HG02973 (cell line): ENCODE measurements around the gene RNF111.
A peak's percentile ranks its signal among the peaks of the same experiment; 100 is the strongest.
"Not testable (repeated sequence)": the region's sequence is repeated elsewhere in the genome, so short reads cannot be mapped to it uniquely, and the experiment has no call there.

ENCODE experiments used
- ATAC-seq: cut with Tn5 transposase; IDR thresholded peaks from one replicate; pipeline ENCODE4 v1.9.1; 2021; ENCODE audit warnings: moderate library complexity; ENCODE audit not compliant: unreplicated experiment

RNF111 gene

DNA sequence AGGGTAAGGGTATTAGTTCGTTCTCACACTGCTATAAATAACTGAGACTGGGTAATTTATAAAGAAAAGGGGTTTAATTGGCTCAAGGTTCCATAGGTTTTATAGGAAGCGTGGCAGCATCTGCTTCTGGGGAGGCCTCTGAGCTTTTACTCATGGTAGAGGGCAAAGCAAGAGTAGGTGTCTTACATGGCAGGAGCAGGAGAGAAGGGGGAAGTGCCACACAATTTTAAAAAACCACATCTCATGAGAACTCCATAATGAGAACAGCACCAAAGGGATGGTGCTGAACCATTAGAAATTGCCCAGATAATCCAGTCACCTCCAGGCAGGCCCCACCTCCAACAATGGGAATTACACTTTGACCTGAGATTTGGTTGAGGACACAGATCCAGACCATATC, 12.2 kb downstream of the RNF111 start:
- no peak for ATAC-seq

DNA sequence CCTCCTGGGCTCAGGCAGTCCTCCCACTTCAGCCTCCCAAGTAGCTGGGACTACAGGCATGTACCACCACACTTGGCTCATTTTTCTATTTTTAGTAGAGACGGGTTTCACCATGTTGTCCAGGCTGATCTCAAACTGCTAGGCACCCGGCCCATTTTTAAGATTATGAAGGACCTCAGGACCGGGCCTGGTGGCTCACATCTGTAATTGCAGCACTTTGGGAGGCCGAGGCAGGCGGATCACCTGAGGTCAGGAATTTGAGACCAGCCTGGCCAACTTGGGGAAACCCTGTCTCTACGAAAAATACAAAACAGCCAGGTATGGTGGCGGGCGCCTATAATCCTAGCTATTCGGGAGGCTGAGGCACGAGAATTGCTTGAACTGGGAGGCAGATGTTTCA, 12.8 kb downstream of the RNF111 start:
- not testable (repeated sequence) for ATAC-seq

DNA sequence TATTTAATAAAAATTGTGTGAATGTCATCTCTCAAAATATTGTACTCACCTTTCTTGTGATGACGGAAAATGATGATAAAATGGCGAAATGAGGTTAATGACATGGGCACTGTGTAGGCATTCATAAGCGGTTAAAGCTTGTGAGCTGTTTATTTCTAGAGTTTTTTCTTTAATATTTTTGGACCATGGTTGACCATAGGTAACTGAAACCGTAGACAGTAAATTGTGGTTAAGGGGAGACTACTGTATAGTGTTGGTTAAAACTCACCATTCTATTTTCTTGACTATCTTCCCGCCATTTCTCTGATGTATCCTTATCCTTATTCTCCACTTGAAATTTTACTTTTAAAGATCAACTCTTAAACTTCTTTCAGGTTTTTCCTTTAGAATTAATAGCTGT, 14.5 kb downstream of the RNF111 start:
- ATAC-seq: no peak

DNA sequence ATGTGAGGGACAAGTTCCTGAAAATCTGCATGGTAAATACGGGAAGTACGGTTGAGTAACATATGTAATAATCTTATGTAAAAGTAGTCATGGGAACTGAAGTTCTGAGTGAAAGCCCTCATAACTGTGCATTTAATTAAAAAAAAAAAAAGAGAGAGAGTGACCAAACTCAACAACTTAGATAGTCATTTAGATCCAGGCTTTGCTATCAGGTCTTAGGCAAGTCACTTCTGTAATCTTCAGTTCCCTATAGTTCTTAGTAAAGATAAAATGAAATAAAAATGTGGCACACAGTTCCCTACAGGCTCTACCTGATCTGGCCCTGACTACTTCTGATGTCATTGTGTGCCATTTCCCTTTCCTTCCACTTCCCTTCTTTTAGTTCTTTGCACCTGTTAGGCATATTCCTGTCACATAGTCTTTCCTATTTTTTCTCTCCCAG, 15.0 kb downstream of the RNF111 start:
- peak; percentile 67 for ATAC-seq

DNA sequence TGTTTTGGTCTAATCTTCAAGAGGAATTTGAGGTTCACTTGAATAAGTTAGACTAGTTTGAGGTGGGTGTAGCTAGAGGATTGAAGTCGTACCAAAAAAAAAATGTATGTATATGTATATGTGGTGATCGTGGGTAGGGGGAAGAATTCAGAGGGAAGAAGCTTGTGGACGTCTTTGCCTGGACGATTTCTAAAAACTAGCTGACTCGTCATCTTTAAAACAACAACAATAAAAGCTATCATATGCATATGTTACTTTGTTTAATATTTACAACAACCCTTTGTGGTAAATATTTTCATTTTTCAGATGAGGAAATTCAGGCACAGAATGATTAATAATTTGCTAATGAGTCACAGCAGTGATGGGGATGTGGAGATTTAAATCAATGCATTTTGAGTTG, 18.1 kb downstream of the RNF111 start:
- ATAC-seq: no peak

DNA sequence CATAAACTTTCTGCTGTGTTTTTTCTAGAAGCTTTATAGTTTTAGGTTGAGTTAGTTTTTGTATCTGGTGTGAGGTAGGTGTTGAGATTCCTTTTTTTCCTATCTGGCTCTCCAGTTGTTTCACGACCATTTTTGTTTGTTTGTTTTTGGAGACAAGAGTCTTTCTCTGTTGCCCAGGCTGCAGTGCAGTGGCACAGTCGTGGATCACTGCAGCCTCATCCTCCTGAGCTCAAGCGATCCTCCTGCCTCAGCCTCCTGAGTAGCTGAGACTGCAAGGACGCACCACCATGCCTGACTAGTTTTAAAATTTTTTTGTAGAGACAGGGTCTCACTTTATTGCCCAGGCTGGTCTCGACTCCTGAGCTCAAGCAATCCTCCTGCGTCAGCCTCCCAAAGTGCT, 20.6 kb downstream of the RNF111 start:
- no peak for ATAC-seq

DNA sequence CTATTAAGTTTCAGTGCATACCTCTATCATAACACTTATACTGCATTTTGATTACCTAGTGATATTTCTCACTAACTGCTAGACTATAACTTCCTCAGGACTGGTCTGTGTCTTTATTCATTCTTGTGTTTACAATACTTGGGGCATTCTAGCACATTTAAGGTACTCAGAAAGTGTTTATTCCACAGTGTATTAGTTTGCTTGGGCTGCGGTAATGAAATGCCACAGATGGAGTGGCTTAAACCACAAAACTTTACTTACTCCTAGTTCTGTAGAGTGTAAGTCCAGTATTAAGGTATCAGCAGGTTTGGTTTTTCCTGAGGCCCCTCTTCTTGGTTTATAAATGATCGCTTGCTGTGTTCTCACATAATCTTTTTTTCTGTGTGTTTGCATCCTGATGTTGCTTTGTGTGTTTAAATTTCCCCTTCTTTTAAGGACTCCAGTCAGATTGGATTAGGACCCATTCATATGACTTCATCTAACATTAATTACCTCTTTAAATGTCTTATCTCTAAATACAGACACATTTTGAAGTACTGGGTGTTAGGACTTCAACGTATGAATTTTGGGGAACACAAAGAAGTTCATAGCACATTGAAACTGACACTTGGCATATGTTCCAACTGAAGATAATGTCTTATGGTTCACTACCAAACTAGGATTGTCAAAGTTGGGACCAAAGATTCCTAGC, 23.9 kb downstream of the RNF111 start:
- ATAC-seq: no peak

DNA sequence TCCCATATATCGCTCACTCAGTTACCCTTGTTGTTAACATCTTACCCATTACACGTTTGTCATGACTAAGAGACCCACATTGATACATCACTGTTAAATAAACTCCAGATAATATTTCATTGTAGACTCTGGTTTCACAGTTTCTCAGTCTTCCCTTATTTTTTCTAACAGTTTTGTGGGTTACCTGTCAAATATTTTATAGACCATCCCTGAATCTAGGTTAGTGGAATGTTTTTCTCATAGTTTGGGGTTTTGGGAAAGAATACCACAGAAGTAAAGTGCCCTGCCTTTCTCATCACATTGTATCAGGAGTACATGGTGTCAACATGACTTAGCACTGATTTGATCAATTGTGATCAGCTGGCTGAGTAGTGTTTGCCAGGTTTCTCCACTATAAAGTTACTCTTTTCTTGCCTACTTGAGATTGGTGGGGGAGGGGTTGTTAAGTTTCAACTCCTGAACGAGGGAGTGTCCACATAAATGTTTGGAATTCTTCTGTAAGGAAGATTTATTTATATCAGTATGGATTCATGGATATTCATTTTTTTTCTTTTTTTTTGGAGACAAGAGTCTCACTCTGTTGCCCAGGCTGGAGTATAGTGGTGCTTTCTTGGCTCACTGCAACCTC, 25.9 kb downstream of the RNF111 start:
- no peak for ATAC-seq

DNA sequence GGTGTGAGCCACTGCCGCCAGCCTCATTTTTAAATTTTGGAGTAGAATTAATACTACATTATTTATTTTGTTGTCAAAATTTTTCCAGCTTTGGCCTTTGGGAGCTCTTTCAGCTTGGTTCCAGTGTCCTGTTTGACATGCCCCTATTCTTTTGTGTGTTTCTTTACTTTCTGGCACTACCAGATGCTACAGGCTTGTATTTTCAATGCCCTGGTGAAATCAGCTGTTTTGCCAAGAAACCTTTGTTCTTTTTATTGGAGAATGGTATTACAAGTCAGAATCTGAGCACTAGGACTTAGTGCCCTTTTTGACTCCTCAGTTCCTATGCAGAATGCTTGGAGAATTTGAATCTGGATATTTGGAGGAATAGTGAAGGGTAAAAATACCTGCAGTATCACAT, 26.6 kb downstream of the RNF111 start:
- no peak for ATAC-seq

DNA sequence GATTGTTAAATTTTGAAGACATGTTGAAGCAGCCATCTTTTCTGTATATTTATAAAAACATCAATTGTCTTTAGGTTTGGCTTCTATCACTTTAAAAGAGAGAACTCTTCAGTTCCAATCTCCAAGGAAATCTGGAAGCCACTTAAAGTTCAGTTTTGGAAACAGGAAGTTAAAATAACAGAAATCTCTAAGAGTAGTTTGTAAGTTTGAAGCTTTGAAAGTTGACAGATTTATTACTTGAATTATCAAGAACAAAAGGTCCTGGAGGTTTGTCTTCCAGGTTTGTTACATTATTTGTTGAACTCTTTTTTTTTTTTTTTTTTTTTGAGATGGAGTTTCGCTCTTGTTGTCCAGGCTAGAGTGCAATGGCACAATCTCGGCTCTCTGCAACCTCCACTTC, 30.0 kb downstream of the RNF111 start:
- ATAC-seq: no peak

DNA sequence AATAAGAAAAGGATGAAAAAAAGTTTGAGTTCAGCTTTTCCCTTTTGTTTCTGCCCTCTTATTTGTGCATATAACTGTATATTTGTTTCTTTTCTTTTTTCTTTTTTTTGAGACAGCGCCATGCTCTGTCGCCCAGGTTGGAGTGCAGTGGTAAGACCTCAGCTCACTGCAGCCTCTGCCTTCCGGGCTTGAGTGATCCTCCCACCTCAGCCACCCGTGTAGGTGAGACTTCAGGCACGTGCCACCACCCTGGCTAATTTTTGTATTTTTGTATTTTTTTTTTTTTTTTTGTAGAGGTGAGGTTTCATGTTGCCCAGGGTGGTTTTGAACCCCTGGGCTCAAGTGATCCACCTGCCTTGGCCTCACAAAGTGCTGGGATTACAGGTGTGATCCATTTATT, 31.4 kb downstream of the RNF111 start:
- ATAC-seq: no peak

DNA sequence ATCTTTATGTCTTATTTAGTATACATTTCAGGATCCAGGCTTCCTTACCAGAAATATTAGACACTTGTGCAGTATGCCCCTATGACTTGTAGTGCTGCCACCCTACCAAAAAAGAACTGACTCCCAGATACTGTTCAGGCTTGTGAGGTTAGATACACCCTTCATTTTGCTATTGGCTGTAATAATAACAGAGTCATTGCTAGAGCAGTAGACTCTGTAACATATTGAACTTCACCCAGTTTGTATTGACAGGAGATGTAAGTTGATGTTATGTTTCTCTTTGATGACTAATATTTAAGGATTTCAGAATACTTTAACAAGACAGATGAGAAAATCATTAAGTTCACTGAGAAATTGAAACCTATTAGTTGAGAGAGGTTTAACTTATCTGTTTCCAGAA, 32.9 kb downstream of the RNF111 start:
- no peak for ATAC-seq

DNA sequence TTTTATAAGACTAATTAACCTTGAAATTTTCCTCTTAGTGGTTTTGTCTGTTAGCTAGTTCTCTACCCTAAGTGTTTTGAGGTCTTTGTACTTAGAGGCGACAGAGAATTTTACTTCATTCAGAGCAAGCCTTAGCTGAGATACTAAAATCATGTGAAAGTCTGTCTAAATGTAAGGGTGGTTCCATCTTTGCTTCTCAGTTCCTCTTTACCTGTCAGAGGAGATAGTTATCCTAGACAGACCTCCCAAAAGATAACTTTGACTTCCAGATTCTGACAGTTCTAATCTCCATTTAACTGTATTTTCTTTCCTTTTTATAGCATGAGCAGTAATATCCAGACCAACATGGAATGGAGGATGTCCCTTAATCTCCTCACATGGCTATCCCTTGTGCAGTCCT, 34.7 kb downstream of the RNF111 start:
- no peak for ATAC-seq

DNA sequence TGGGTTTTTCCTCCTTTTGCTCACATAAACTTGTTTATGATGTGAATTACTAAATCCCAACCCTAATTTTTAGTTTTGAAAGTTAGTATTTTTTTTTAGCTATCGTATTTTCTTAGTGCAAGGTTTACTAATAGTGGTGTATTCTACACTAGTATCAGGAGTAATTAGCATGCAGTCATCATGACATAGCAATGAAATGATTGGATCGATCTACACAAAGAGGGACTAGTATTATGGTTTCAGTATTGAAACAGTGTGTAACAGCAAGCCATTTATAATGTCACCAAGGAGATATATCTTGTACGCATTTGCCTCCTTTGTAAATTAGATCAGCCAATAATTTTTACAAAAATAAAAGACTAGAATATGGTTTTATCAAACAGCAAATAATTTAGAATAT, 38.7 kb downstream of the RNF111 start:
- ATAC-seq: no peak

DNA sequence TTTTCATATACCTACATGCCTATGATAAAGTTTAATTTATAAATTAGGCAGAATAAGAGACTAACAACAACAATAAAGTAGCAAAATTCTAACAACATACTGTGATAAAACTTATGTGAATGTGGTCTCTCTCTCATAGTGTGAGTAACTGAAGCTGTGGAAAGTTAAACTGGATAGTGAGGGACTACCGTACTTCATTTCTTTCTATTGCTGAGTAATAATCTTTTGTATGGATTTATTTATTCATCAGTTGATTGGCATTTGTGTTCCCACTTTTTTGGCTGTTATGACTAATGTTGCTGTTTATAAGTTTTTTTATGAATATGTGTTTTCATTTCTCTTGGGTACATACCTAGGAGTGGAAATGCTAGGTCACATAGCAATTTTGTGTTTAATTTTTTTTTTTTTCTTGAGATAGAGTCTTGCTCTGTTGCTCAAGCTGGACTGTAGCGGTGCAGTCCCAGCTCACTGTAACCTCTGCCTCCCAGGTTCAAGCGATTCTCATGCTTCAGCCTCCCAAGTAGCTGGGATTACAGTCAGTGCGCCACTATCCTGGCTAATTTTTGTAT, 41.0 kb downstream of the RNF111 start:
- ATAC-seq: no peak

DNA sequence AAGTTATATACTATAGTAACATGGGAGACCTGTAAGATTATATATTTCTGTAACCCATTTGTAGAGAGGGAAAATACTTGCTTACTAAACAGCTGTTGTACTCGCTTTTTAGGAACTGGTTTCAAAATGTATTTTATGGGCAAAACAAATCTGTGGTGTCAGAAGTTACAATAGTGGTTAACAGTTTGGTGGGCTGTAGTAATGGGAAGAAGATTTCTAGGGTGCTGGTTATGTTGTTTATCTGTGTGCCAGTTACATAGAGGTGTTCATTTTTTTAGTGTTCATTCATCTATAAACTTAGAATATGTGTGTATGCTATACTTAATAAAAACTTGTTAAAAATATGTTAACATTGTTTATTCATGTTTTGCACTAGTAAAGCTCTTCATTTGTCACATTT, 42.1 kb downstream of the RNF111 start:
- no peak for ATAC-seq

DNA sequence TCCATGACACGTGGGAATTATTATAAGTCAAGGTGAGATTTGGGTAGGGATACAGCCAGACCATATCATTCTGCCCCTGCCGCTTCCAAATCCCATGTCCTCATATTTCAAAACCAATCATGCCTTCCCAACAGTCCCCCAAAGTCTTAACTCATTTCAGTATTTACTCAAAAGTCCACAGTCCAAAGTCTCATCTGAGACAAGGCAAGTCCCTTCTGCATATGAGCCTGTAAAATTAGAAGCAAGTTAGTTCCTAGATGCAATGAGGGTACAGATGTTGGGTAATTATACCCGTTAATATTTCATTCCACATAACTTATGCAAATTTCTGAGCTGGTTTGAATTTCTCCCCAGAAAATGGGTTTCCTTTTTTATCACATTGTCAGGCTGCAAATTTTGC, 47.7 kb downstream of the RNF111 start:
- no peak for ATAC-seq

DNA sequence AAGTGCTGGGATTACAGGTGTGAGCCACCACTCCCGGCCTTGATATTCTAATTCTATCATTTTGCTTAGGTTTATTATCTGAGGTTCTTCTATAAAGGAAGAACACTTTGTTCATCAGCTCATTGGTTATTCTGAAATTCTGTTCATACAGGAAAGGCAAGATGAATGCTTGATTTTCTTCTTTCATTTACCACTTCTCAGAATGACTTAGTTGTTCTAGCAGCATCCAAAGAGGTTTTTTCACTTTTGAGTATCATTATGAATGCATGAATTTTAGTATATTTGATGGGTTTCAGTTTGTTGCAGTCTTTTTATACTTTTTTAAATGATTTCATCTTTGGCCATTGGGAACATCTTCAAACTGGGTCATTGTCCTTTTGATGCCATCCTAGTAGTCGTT, 51.8 kb downstream of the RNF111 start:
- ATAC-seq: no peak

DNA sequence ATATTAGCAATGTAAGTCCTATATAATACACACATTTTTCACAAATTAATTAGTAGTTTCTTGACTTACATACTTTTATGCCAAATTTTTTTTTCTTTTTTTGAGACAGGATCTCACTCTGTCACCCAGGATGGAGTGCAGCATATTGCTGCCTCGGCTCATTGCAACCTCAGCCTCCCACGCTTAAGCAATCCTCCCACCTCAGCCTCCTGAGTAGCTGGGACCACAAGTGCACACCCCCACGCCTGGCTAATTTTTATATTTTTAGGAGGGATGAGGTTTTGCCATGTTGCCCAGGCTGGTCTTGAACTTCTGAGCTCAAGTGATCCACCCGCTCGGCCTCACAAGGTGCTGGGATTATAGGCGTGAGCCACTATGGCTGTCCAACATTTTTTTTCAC, 54.6 kb downstream of the RNF111 start:
- ATAC-seq: no peak

DNA sequence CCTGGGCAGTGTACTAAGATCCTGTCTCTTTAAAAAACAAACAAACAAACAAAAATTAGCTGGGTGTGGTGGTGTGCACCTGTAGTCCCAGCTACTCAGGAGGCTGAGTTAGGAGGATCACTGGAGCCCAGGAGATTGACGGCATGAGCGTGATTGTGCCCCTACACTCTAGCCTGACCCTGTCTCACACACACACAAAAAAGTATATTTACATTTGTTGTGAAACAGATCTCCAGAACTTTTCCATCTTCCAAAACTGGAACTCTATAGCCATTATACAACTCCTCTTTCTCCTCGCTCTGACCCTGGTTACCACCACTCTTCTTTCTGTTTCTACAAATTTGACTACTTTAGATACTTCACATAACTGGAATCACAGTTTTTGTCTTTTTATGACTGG, 61.4 kb downstream of the RNF111 start:
- ATAC-seq: no peak

DNA sequence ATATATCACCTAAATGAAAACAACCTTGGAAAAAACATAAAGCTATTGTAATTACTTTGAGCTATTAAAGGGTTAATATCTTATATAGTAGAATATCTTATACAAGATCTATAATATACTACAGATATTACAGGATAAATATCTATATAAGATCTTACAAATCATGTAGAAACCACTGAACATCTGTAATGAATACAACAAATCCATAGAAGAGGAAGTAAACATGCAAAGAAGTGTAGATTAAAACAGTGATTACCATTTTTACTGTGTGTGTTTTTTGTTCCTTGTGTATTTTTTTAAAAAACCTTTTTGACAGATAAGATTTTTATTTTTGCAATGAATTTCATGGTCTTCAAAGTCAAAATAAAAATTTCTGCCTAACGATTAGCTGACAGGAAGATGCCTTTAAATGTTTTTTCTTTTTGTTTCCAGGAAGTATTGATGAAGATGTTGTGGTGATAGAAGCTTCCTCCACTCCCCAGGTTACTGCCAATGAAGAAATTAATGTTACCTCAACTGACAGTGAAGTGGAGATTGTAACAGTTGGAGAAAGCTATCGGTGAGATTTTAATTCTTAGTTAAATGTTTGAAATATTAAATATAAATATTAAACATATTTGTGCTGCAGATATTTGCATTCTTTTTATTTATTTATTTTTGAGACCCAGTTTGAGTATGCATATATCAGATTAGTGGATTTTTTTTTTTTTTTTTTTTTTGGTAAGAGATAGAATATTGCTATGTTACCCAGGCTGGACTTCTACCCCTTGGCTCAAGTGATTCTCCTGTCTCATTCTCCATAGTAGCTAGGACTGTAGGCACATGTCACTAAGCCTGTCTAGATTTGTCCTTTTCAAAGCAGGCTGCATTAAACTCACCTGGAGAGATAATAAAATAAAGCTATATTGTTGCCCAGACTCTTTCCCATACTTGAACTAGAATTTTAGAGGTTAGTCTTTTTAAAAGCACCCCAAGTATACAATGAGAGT, 64.7 kb downstream of the RNF111 start:
- ATAC-seq: no peak
